ENCODE results near the gene SERPINE1. TPM values are rescaled to one million over a fixed set of nuclear protein-coding genes. Genes with fewer than 3 reads are reported as not detected.

Gene SERPINE1
- total and polyA plus RNA-seq, 2 of the 13 experiments (the other 11 are each of a cell fraction or from before 2014, with no cell fraction given), result 21.2 to 1,576 TPM

DNA sequence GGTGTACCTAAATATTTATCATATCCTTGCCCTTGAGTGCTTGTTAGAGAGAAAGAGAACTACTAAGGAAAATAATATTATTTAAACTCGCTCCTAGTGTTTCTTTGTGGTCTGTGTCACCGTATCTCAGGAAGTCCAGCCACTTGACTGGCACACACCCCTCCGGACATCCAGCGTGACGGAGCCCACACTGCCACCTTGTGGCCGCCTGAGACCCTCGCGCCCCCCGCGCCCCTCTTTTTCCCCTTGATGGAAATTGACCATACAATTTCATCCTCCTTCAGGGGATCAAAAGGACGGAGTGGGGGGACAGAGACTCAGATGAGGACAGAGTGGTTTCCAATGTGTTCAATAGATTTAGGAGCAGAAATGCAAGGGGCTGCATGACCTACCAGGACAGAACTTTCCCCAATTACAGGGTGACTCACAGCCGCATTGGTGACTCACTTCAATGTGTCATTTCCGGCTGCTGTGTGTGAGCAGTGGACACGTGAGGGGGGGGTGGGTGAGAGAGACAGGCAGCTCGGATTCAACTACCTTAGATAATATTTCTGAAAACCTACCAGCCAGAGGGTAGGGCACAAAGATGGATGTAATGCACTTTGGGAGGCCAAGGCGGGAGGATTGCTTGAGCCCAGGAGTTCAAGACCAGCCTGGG is 11.4 kb downstream of the SERPINE1 start (continued):
- TF ChIP-seq ZNF431 (CRISPR knock-in tag; IDR thresholded peaks at IDR 0.05; ENCODE audit: borderline replicate concordance, low read depth), result peak; percentile 1; the same call in 1 of the 2 replicates
- TF ChIP-seq NCOR1 (IDR thresholded peaks at IDR 0.05; ENCODE audit: borderline replicate concordance, low read length), result no peak
- TF ChIP-seq ZNF256 (CRISPR knock-in tag; conservative IDR thresholded peaks at IDR 0.05), result no peak
- TF ChIP-seq CREB1 (IDR thresholded peaks at IDR 0.05), result peak; percentile 85
- peak; percentile 76 for TF ChIP-seq CREB1 (CRISPR knock-in tag; IDR thresholded peaks at IDR 0.05)
- no peak for TF ChIP-seq ZNF331 (CRISPR knock-in tag; IDR thresholded peaks at IDR 0.05)
- no peak for TF ChIP-seq SIX1 (CRISPR knock-in tag; IDR thresholded peaks at IDR 0.05; ENCODE audit: borderline replicate concordance)
- TF ChIP-seq, protein P1, sequence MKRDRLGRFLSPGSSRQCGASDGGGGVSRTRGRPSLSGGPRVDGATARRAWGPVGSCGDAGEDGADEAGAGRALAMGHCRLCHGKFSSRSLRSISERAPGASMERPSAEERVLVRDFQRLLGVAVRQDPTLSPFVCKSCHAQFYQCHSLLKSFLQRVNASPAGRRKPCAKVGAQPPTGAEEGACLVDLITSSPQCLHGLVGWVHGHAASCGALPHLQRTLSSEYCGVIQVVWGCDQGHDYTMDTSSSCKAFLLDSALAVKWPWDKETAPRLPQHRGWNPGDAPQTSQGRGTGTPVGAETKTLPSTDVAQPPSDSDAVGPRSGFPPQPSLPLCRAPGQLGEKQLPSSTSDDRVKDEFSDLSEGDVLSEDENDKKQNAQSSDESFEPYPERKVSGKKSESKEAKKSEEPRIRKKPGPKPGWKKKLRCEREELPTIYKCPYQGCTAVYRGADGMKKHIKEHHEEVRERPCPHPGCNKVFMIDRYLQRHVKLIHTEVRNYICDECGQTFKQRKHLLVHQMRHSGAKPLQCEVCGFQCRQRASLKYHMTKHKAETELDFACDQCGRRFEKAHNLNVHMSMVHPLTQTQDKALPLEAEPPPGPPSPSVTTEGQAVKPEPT (CRISPR knock-in tag; IDR thresholded peaks at IDR 0.05; ENCODE audit: low read depth), result no peak
- TF ChIP-seq GATA4 (IDR thresholded peaks at IDR 0.05; ENCODE audit: borderline replicate concordance, low read depth), result 0 out of 2 replicates have a peak, but pooled peaks have one; percentile 4
- no peak for TF ChIP-seq ZNF253 (CRISPR knock-in tag; IDR thresholded peaks at IDR 0.05; ENCODE audit: borderline replicate concordance)
- TF ChIP-seq ZNF761 (CRISPR knock-in tag; conservative IDR thresholded peaks at IDR 0.05), result no peak
- no peak for TF ChIP-seq HMG20A (CRISPR knock-in tag; IDR thresholded peaks at IDR 0.05; ENCODE audit: borderline replicate concordance)
- TF ChIP-seq ERF (CRISPR knock-in tag; IDR thresholded peaks at IDR 0.05), result no peak
- no peak for TF ChIP-seq TAF15 (IDR thresholded peaks at IDR 0.05; ENCODE audit: low read depth, low read length, poor library complexity, severe bottlenecking)
- TF ChIP-seq ZNF121 (CRISPR knock-in tag; IDR thresholded peaks at IDR 0.05), result no peak
- TF ChIP-seq ZNF124 (CRISPR knock-in tag; IDR thresholded peaks at IDR 0.05), result no peak
- TF ChIP-seq ZNF468 (CRISPR knock-in tag; IDR thresholded peaks at IDR 0.05), result no peak
- peak; percentile 75; the same call in 1 of the 2 replicates for TF ChIP-seq ZNF160 (CRISPR knock-in tag; IDR thresholded peaks at IDR 0.05)
- no peak for TF ChIP-seq ZNF10 (CRISPR knock-in tag; IDR thresholded peaks at IDR 0.05; ENCODE audit: borderline replicate concordance, low read depth)
- no peak for TF ChIP-seq SKI (IDR thresholded peaks at IDR 0.05; ENCODE audit: partially characterized antibody)
- peak; percentile 77 for TF ChIP-seq USF2 (IDR thresholded peaks at IDR 0.05; ENCODE audit: low read depth, low read length)
- peak; percentile 62; the same call in 1 of the 2 replicates for TF ChIP-seq USF2 (CRISPR knock-in tag; IDR thresholded peaks at IDR 0.05; ENCODE audit: borderline replicate concordance)
- TF ChIP-seq FOXA3 (CRISPR knock-in tag; IDR thresholded peaks at IDR 0.05), result peak; percentile 64
- TF ChIP-seq, protein P2, sequence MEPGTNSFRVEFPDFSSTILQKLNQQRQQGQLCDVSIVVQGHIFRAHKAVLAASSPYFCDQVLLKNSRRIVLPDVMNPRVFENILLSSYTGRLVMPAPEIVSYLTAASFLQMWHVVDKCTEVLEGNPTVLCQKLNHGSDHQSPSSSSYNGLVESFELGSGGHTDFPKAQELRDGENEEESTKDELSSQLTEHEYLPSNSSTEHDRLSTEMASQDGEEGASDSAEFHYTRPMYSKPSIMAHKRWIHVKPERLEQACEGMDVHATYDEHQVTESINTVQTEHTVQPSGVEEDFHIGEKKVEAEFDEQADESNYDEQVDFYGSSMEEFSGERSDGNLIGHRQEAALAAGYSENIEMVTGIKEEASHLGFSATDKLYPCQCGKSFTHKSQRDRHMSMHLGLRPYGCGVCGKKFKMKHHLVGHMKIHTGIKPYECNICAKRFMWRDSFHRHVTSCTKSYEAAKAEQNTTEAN (CRISPR knock-in tag; conservative IDR thresholded peaks at IDR 0.05), result 0 out of 2 replicates have a peak, but pooled peaks have one; percentile 41
- peak; percentile 55; the same call in 1 of the 2 replicates for TF ChIP-seq RXRB (CRISPR knock-in tag; IDR thresholded peaks at IDR 0.05; ENCODE audit: borderline replicate concordance)
- peak; percentile 84 for TF ChIP-seq GABPB1 (CRISPR knock-in tag; IDR thresholded peaks at IDR 0.05)
- no peak for TF ChIP-seq NONO (IDR thresholded peaks at IDR 0.05)
- TF ChIP-seq NONO (CRISPR knock-in tag; conservative IDR thresholded peaks at IDR 0.05), result no peak

Measured in HepG2 (cell line).